ENCODE results near the gene TMEM196. TPM values are rescaled to one million over a fixed set of nuclear protein-coding genes. Genes with fewer than 3 reads are reported as not detected.

Gene TMEM196
- total and polyA plus RNA-seq, 2 of the 4 experiments (the other 2 are of a cell fraction): not detected

- Histone ChIP-seq H3K4me2 (ENCODE audit: low read depth, low read length) (no peak overlapping the region), H2AK9ac (replicated peaks; ENCODE audit: low read depth, low read length, poor library complexity) (no peak overlapping the region), H2AFZ (replicated peaks; ENCODE audit: low read length, poor library complexity) (no peak overlapping the region), H3K27ac (ENCODE audit: insufficient read depth, low read length) (no peak overlapping the region), H3K4me1 (ENCODE audit: control insufficient read depth, insufficient read depth, low read length) (no peaks in the 10 kb centered on the region), H3K9me1 (ENCODE audit: insufficient read depth, low read length) (no peaks in the 10 kb centered on the region), H3K79me1 (ENCODE audit: low read depth in 1 of 2, low read length in 2 of 2) (no peaks in the 10 kb centered on the region), H3K23ac (ENCODE audit: low read depth, low read length) (no peak overlapping the region), H3K18ac (ENCODE audit: low read depth, low read length) (no peak overlapping the region), H4K5ac (ENCODE audit: low read depth, low read length) (no peak overlapping the region), H2BK5ac (ENCODE audit: low read depth, low read length, poor library complexity, severe bottlenecking) (no peak overlapping the region), H3K27me3 (ENCODE audit: control insufficient read depth, insufficient read depth, low read length) (no peaks in the 10 kb centered on the region), H2AK5ac (ENCODE audit: low read depth, low read length) (no peak overlapping the region), H4K8ac (ENCODE audit: low read depth in 2 of 2, low read length in 2 of 2) (no peak overlapping the region), H2BK120ac (ENCODE audit: low read depth, low read length) (no peak overlapping the region), H3K9me3 (ENCODE audit: control insufficient read depth, insufficient read depth, low read length) (no peaks in the 10 kb centered on the region), H3K14ac (replicated peaks; ENCODE audit: low read depth, low read length) (no peak overlapping the region), H4K20me1 (ENCODE audit: insufficient read depth, low read length) (no peaks in the 10 kb centered on the region), H3K36me3 (ENCODE audit: control insufficient read depth, insufficient read depth, low read length) (no peaks in the 10 kb centered on the region), H3K9ac (ENCODE audit: low read depth, low read length) (no peak overlapping the region), H3K4me3 (ENCODE audit: insufficient read depth, low read depth, low read length) (no peak overlapping the region), H3K4ac (ENCODE audit: low read depth, low read length) (no peak overlapping the region), H2BK20ac (ENCODE audit: low read depth, low read length) (no peak overlapping the region), H4K91ac (ENCODE audit: insufficient read depth, low read depth, low read length) (no peak overlapping the region), H2BK15ac (ENCODE audit: low read depth, low read length) (no peak overlapping the region), H3K56ac (ENCODE audit: extremely low read depth, insufficient read depth, low read length) (no peak overlapping the region)
- WGBS, 2 experiments (ENCODE audit: extremely low coverage in 2 of 2, insufficient read length in 1 of 2): no CpG with 5 or more reads among the region's 5 CpGs
- intact Hi-C loops (cut with micrococcal nuclease) (no loop called here), in situ Hi-C loops (cut with MboI; ENCODE audit: low sequenced_read_pairs) (no loop called here), dilution Hi-C loops (cut with HindIII; ENCODE audit: low sequenced_read_pairs, unreplicated experiment) (no loop called here)
- ATAC-seq (ENCODE audit: low read depth) (no peak), DNase-seq (no peak)
- no TSS peak for BruUV-seq (replicated peaks)
- TF ChIP-seq MAZ (IDR thresholded peaks at IDR 0.05; ENCODE audit: borderline replicate concordance, low read depth, low read length) (no peak), RFX5 (IDR thresholded peaks at IDR 0.05; ENCODE audit: low read depth, low read length) (no peak), BHLHE40 (IDR thresholded peaks at IDR 0.05; ENCODE audit: low read depth, low read length) (no peak), RAD21 (IDR thresholded peaks at IDR 0.05; ENCODE audit: low read length) (no peak), CEBPB (IDR thresholded peaks at IDR 0.05; ENCODE audit: low read depth, low read length) (no peak), POLR2A (IDR thresholded peaks at IDR 0.05; ENCODE audit: low read depth, low read length) (no peak), SMC3 (IDR thresholded peaks at IDR 0.05; ENCODE audit: low read depth, low read length) (no peak), MXI1 (IDR thresholded peaks at IDR 0.05; ENCODE audit: borderline replicate concordance, low read depth, low read length) (no peak), CTCF (conservative IDR thresholded peaks at IDR 0.05; ENCODE audit: low read depth, low read length) (no peak), RCOR1 (IDR thresholded peaks at IDR 0.05; ENCODE audit: insufficient replicate concordance, low read length) (no peak), CHD1 (IDR thresholded peaks at IDR 0.05; ENCODE audit: low read depth, low read length) (no peak), MAFK (IDR thresholded peaks at IDR 0.05; ENCODE audit: low read depth, low read length) (no peak), NFE2L2 (IDR thresholded peaks at IDR 0.05; ENCODE audit: low read depth, low read length) (no peak), FOS (IDR thresholded peaks at IDR 0.05; ENCODE audit: low read depth, low read length) (no peak), ELK1 (IDR thresholded peaks at IDR 0.05; ENCODE audit: borderline replicate concordance, low read depth, low read length) (no peak), USF2 (IDR thresholded peaks at IDR 0.05; ENCODE audit: low read depth, low read length) (no peak)
- ChIA-PET POLR2A (ENCODE audit: unreplicated experiment) (no interaction called here), CTCF (interaction anchor here (0.5 to 1.5 kb wide), 2 partner anchors 17 to 104 kb away, joined by 3 read pairs; partner anchors contain the start of gene POLR1F)
Measured at GRCh38 chr7:19725770-19726169, 47.6 kb downstream of the TMEM196 start.
